GM23338 (cell line): ENCODE data around the gene ZNF20. TPM values are rescaled to one million over a fixed set of nuclear protein-coding genes. Genes with fewer than 3 reads are reported as not detected.

Source experiments
- ATAC-seq: fragments of 200-7000 bp; cut with Tn5 transposase; 3 replicates; pipeline ENCODE4 v1.9.1; 2020
- DNase-seq: peaks from one replicate; pipeline ENCODE4 v3.0.0-alpha.2; 2015; ENCODE audit warnings: low spot score
- H2AFZ ChIP-seq: fragments of 200-600 bp; sonication (generic); 2 replicates; pipeline ENCODE4 v1.8.0; 2016; ENCODE audit warnings: antibody characterized with exemption, mild to moderate bottlenecking, moderate library complexity
- H3F3A ChIP-seq: fragments of 200-600 bp; sonication (generic); replicated peaks from 2 replicates; pipeline ENCODE4 v1.8.0; 2017; ENCODE audit warnings: antibody characterized with exemption, mixed run types, low read depth
- H3K27ac ChIP-seq: fragments of 200-600 bp; sonication (generic); 2 replicates; pipeline ENCODE4 v1.6.1; 2016; ENCODE audit warnings: low read depth
- H3K27me3 ChIP-seq: fragments of 200-600 bp; sonication (generic); 2 replicates; pipeline ENCODE4 v1.8.0; 2016; ENCODE audit warnings: mild to moderate bottlenecking, mixed run types, moderate library complexity; ENCODE audit not compliant: insufficient read depth
- H3K36me3 ChIP-seq: fragments of 200-600 bp; sonication (generic); 2 replicates; pipeline ENCODE4 v1.8.0; 2016; ENCODE audit warnings: mild to moderate bottlenecking; ENCODE audit not compliant: insufficient read depth
- H3K4me1 ChIP-seq: fragments of 200-600 bp; sonication (generic); 2 replicates; pipeline ENCODE4 v1.8.0; 2016; ENCODE audit warnings: mild to moderate bottlenecking, moderate library complexity; ENCODE audit not compliant: insufficient read depth
- H3K4me2 ChIP-seq: fragments of 200-600 bp; sonication (generic); 2 replicates; pipeline ENCODE4 v1.7.1; 2017; ENCODE audit warnings: mixed run types
- H3K4me3 ChIP-seq: fragments of 200-600 bp; sonication (generic); 2 replicates; pipeline ENCODE4 v1.6.1; 2016; ENCODE audit warnings: mixed run types
- H3K79me2 ChIP-seq: fragments of 200-600 bp; sonication (generic); replicated peaks from 2 replicates; pipeline ENCODE4 v1.8.0; 2017; ENCODE audit warnings: mild to moderate bottlenecking; ENCODE audit not compliant: insufficient read depth
- H3K9me2 ChIP-seq: fragments of 200-600 bp; sonication (generic); 2 replicates; pipeline ENCODE4 v1.8.0; 2017; ENCODE audit not compliant: insufficient read depth
- H4K20me1 ChIP-seq: fragments of 200-600 bp; sonication (generic); replicated peaks from 2 replicates; pipeline ENCODE4 v1.8.0; 2017; ENCODE audit warnings: mild to moderate bottlenecking; ENCODE audit not compliant: insufficient read depth
- H3K27ac Mint-ChIP-seq: 2 replicates; pipeline ENCODE4 v1.8.0; 2020; ENCODE audit warnings: inconsistent platforms, mild to moderate bottlenecking, moderate library complexity, mixed read lengths
- H3K27me3 Mint-ChIP-seq: 3 replicates; pipeline ENCODE4 v1.8.0; 2022; ENCODE audit warnings: low read depth, mild to moderate bottlenecking, moderate library complexity, mixed read lengths, inconsistent platforms; ENCODE audit not compliant: insufficient read depth, poor library complexity
- H3K36me3 Mint-ChIP-seq: 3 replicates; pipeline ENCODE4 v1.8.0; 2021; ENCODE audit warnings: low read depth, mild to moderate bottlenecking, inconsistent platforms, moderate library complexity, mixed read lengths
- H3K4me1 Mint-ChIP-seq: 3 replicates; pipeline ENCODE4 v1.8.0; 2020; ENCODE audit warnings: mild to moderate bottlenecking, inconsistent platforms, mixed read lengths
- H3K4me3 Mint-ChIP-seq: 3 replicates; pipeline ENCODE4 v1.8.0; 2021; ENCODE audit warnings: moderate library complexity, mild to moderate bottlenecking, inconsistent platforms, mixed read lengths
- H3K9me3 Mint-ChIP-seq: 3 replicates; pipeline ENCODE4 v1.8.0; 2020; ENCODE audit warnings: moderate library complexity, mild to moderate bottlenecking, inconsistent platforms, mixed read lengths
- CTCF ChIP-seq, 2 experiments: fragments of 200-600 bp in 1 of 2; sonication (generic) in 1 of 2; conservative IDR thresholded peaks; 2 replicates each; pipeline versions ENCODE4 v1.5.1 to v1.6.1; 2016 to 2017; ENCODE audit warnings: antibody characterized with exemption in 2 of 2, low read depth in 2 of 2, mild to moderate bottlenecking in 2 of 2, moderate library complexity in 1 of 2
- ETS1 ChIP-seq: IDR thresholded peaks from 2 replicates; pipeline ENCODE4 v1.6.1; 2016; ENCODE audit warnings: antibody characterized with exemption
- EZH2 ChIP-seq: fragments of 200-600 bp; sonication (generic); IDR thresholded peaks from one replicate; pipeline ENCODE4 v1.8.0; 2017; ENCODE audit warnings: antibody characterized with exemption, mild to moderate bottlenecking, low read depth; ENCODE audit not compliant: unreplicated experiment
- JUNB ChIP-seq: IDR thresholded peaks from one replicate; pipeline ENCODE4 v1.6.1; 2016; ENCODE audit warnings: antibody characterized with exemption; ENCODE audit not compliant: unreplicated experiment
- NANOG ChIP-seq: IDR thresholded peaks from 2 replicates; pipeline ENCODE4 v1.6.1; 2016; ENCODE audit warnings: antibody characterized with exemption, borderline replicate concordance
- POLR2AphosphoS5 ChIP-seq: IDR thresholded peaks from 2 replicates; pipeline ENCODE4 v1.6.1; 2016; ENCODE audit warnings: antibody characterized with exemption, low read depth
- REST ChIP-seq: IDR thresholded peaks from one replicate; pipeline ENCODE4 v1.6.1; 2018; ENCODE audit warnings: antibody characterized with exemption; ENCODE audit not compliant: unreplicated experiment
- STAT1 ChIP-seq: IDR thresholded peaks from one replicate; pipeline ENCODE4 v1.6.1; 2016; ENCODE audit warnings: antibody characterized with exemption; ENCODE audit not compliant: unreplicated experiment
- ZNF114 ChIP-seq: fragments of 250-450 bp; sonication (Bioruptor Pico); IDR thresholded peaks from 2 replicates; pipeline ENCODE4 v1.5.0; 2020; ENCODE audit warnings: mild to moderate bottlenecking, moderate library complexity
- polyA plus RNA-seq: library from polyadenylated mRNA; unstranded; fragments of >200 nt; fragmentation: Nextera tagmentation; extraction: Ambion mirVana; gene quantifications from 2 replicates; pipeline ENCODE4 v1.2.1, GENCODE V29; 2016
- total RNA-seq: library from RNA; depleted of rRNA; stranded (reverse); fragments of >200 nt; shearing (Covaris generic); gene quantifications from 2 replicates; pipeline ENCODE4 v1.2.3, GENCODE V29; 2014

Gene ZNF20
- total and polyA plus RNA-seq, 2 experiments from 2014 or later = 4.1 to 7.5 TPM

GRCh38 chr19:12117201-12117970, 22.8 kb downstream of the ZNF20 start:
- H3K36me3 ChIP-seq = peaks cover 33% of the 10 kb centered on the region
- H3K79me2 ChIP-seq = peaks cover 6% of the 10 kb centered on the region; the same call in 1 of the 2 replicates
- no peaks in the 10 kb centered on the region for H3F3A ChIP-seq
- ATAC-seq = no peak
- H3K27me3 ChIP-seq = no peaks in the 10 kb centered on the region
- no peak overlapping the region for H3K4me3 ChIP-seq
- peaks cover 22% of the 10 kb centered on the region for H3K36me3 Mint-ChIP-seq
- no peaks in the 10 kb centered on the region for H3K27me3 Mint-ChIP-seq
- no peak overlapping the region for H2AFZ ChIP-seq
- TF ChIP-seq CTCF (conservative IDR thresholded peaks at IDR 0.05; ENCODE audit: low read depth in 2 of 2) (peak; percentile 28 to 34; a peak in 3 of 4 replicates), STAT1 (no peak)
- no peak overlapping the region for H3K27ac Mint-ChIP-seq
- no peaks in the 10 kb centered on the region for H3K9me2 ChIP-seq
- no peaks in the 10 kb centered on the region for H3K4me1 Mint-ChIP-seq
- H3K27ac ChIP-seq = no peak overlapping the region
- H3K9me3 Mint-ChIP-seq = peaks cover 91% of the 10 kb centered on the region
- no peaks in the 10 kb centered on the region for H3K4me1 ChIP-seq
- no peaks in the 10 kb centered on the region; the same call in 1 of the 2 replicates for H4K20me1 ChIP-seq
- no peak overlapping the region for H3K4me2 ChIP-seq
- DNase-seq = peak; percentile 51
- H3K4me3 Mint-ChIP-seq = no peak overlapping the region

GRCh38 chr19:12113121-12113520, 27.0 kb downstream of the ZNF20 start:
- Histone ChIP-seq H3K27me3 (no peaks in the 10 kb centered on the region), H4K20me1 (no peaks in the 10 kb centered on the region), H3F3A (peaks cover 8% of the 10 kb centered on the region; the same call in 1 of the 2 replicates), H3K27ac (peak overlapping the region; percentile 63; the same call in 1 of the 2 replicates), H3K9me2 (peaks cover 6% of the 10 kb centered on the region; the same call in 1 of the 2 replicates), H3K36me3 (peaks cover 62% of the 10 kb centered on the region), H3K4me2 (no peak overlapping the region), H3K4me1 (no peaks in the 10 kb centered on the region), H3K4me3 (peak overlapping the region; percentile 8; the same call in 1 of the 2 replicates), H3K79me2 (peaks cover 25% of the 10 kb centered on the region), H2AFZ (no peak overlapping the region)
- H3K9me3 Mint-ChIP-seq = peaks cover 91% of the 10 kb centered on the region
- H3K27me3 Mint-ChIP-seq = no peaks in the 10 kb centered on the region
- no peak overlapping the region for H3K4me3 Mint-ChIP-seq
- H3K4me1 Mint-ChIP-seq = no peaks in the 10 kb centered on the region
- no peak overlapping the region for H3K27ac Mint-ChIP-seq
- H3K36me3 Mint-ChIP-seq = peaks cover 33% of the 10 kb centered on the region; the same call in 2 of the 3 replicates
- ATAC-seq (no peak), DNase-seq (no peak)
- TF ChIP-seq JUNB (no peak), REST (no peak), EZH2 (no peak), POLR2AphosphoS5 (no peak), ETS1 (no peak), CTCF (conservative IDR thresholded peaks at IDR 0.05; ENCODE audit: low read depth in 2 of 2) (no peak), NANOG (no peak), ZNF114 (CRISPR knock-in tag) (no peak)
